Panc1 (cell line): ENCODE results near the gene RAI1.

ENCODE experiments used
- CTCF ChIP-seq: fragments of 450-650 bp; IDR thresholded peaks from 2 replicates; pipeline ENCODE4 v1.5.1; 2017; ENCODE audit warnings: mild to moderate bottlenecking
- SIN3A ChIP-seq: IDR thresholded peaks from 2 replicates; pipeline ENCODE4 v1.6.1; 2012; ENCODE audit warnings: low read depth, mild to moderate bottlenecking, low read length, moderate library complexity, borderline replicate concordance; ENCODE audit not compliant: insufficient read depth

GRCh38 chr17:17852930-17853329, 171.7 kb downstream of the RAI1 start:
- TF ChIP-seq CTCF (no peak), SIN3A (no peak)
